ENCODE data around the gene VAV3. TPM values are rescaled to one million over a fixed set of nuclear protein-coding genes. Genes with fewer than 3 reads are reported as not detected.

Gene VAV3
- total RNA-seq, 1 experiment from 2014 or later = not detected

DNA sequence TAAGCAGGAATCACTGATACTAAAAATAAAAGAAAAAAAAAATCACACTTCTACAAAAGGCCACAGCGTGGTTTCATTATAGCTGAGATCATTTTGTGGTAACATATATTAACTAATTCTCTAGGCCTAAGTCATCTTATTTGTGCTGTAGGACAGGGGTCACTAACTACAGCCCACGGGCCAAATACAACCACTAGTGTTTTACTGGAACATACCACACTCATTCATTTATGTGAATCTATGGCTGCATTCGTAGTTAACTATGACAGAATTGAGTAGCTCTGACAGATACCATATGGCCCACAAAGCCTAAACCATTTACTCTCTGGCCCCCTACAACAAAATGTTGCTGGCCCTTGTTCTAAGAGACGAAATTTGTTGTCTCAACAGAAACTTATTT, 224.4 kb downstream of the VAV3 start:
- BruUV-seq (replicated peaks) = no TSS peak
- Histone ChIP-seq H3K79me2 (ENCODE audit: insufficient read depth, low read length) (no peaks in the 10 kb centered on the region), H3K27me3 (ENCODE audit: insufficient read depth, low read length) (no peaks in the 10 kb centered on the region), H3K4me2 (ENCODE audit: low read length) (no peak overlapping the region), H3K9me3 (ENCODE audit: control insufficient read depth in 1 of 2, insufficient read depth in 1 of 2, low read depth in 1 of 2, low read length in 2 of 2) (no peaks in the 10 kb centered on the region), H3K4me1 (ENCODE audit: control insufficient read depth in 1 of 2, insufficient read depth in 2 of 2, low read length in 2 of 2) (no peaks in the 10 kb centered on the region), H3K36me3 (ENCODE audit: control insufficient read depth in 1 of 2, insufficient read depth in 2 of 2, low read length in 2 of 2) (no peaks in the 10 kb centered on the region), H3K9me2 (ENCODE audit: insufficient read depth) (no peaks in the 10 kb centered on the region), H3K27ac (ENCODE audit: low read depth, low read length) (no peak overlapping the region), H3K9ac (ENCODE audit: low read length) (no peak overlapping the region), H3K4me3 (replicated peaks in 1 of 2; ENCODE audit: low read depth in 1 of 2, low read length in 2 of 2) (no peak overlapping the region), H4K20me1 (ENCODE audit: insufficient read depth) (no peaks in the 10 kb centered on the region), H2AFZ (ENCODE audit: low read depth, low read length, poor library complexity, severe bottlenecking) (no peak overlapping the region)
- ChIA-PET POLR2A (no interaction called here), RAD21 (ENCODE audit: low non-redundant PET in 1 of 2, low total read pairs in 2 of 2, uncharacterized antibody in 2 of 2, unreplicated experiment in 2 of 2) (no interaction called here), CTCF (no interaction called here)
- no peak for DNase-seq (ENCODE audit: low read depth, low spot score)
- no peak for ATAC-seq
- TF ChIP-seq SRF (IDR thresholded peaks at IDR 0.05; ENCODE audit: low read depth) = no peak
- no peak for TF ChIP-seq CBX3 (IDR thresholded peaks at IDR 0.05; ENCODE audit: low read depth)
- no peak for TF ChIP-seq CEBPB (IDR thresholded peaks at IDR 0.05; ENCODE audit: low read depth)
- no peak for TF ChIP-seq ATF3 (IDR thresholded peaks at IDR 0.05)
- TF ChIP-seq, protein P1, sequence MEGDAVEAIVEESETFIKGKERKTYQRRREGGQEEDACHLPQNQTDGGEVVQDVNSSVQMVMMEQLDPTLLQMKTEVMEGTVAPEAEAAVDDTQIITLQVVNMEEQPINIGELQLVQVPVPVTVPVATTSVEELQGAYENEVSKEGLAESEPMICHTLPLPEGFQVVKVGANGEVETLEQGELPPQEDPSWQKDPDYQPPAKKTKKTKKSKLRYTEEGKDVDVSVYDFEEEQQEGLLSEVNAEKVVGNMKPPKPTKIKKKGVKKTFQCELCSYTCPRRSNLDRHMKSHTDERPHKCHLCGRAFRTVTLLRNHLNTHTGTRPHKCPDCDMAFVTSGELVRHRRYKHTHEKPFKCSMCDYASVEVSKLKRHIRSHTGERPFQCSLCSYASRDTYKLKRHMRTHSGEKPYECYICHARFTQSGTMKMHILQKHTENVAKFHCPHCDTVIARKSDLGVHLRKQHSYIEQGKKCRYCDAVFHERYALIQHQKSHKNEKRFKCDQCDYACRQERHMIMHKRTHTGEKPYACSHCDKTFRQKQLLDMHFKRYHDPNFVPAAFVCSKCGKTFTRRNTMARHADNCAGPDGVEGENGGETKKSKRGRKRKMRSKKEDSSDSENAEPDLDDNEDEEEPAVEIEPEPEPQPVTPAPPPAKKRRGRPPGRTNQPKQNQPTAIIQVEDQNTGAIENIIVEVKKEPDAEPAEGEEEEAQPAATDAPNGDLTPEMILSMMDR (IDR thresholded peaks at IDR 0.05 in 2 of 3, conservative IDR thresholded peaks at IDR 0.05 in 1 of 3; ENCODE audit: borderline replicate concordance in 1 of 3, insufficient read depth in 1 of 3, low read depth in 2 of 3, low read length in 2 of 3) = no peak
- TF ChIP-seq SIN3A (IDR thresholded peaks at IDR 0.05; ENCODE audit: low read depth) = no peak
- TF ChIP-seq EGR1 (IDR thresholded peaks at IDR 0.05; ENCODE audit: low read depth) = no peak
- TF ChIP-seq JUND (IDR thresholded peaks at IDR 0.05) = no peak
- TF ChIP-seq, protein P2, sequence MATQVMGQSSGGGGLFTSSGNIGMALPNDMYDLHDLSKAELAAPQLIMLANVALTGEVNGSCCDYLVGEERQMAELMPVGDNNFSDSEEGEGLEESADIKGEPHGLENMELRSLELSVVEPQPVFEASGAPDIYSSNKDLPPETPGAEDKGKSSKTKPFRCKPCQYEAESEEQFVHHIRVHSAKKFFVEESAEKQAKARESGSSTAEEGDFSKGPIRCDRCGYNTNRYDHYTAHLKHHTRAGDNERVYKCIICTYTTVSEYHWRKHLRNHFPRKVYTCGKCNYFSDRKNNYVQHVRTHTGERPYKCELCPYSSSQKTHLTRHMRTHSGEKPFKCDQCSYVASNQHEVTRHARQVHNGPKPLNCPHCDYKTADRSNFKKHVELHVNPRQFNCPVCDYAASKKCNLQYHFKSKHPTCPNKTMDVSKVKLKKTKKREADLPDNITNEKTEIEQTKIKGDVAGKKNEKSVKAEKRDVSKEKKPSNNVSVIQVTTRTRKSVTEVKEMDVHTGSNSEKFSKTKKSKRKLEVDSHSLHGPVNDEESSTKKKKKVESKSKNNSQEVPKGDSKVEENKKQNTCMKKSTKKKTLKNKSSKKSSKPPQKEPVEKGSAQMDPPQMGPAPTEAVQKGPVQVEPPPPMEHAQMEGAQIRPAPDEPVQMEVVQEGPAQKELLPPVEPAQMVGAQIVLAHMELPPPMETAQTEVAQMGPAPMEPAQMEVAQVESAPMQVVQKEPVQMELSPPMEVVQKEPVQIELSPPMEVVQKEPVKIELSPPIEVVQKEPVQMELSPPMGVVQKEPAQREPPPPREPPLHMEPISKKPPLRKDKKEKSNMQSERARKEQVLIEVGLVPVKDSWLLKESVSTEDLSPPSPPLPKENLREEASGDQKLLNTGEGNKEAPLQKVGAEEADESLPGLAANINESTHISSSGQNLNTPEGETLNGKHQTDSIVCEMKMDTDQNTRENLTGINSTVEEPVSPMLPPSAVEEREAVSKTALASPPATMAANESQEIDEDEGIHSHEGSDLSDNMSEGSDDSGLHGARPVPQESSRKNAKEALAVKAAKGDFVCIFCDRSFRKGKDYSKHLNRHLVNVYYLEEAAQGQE (IDR thresholded peaks at IDR 0.05; ENCODE audit: low read depth) = no peak
- TF ChIP-seq POLR2AphosphoS5 (IDR thresholded peaks at IDR 0.05; ENCODE audit: low read depth, low read length) = no peak
- TF ChIP-seq EZH2phosphoT487 (IDR thresholded peaks at IDR 0.05; ENCODE audit: borderline replicate concordance) = no peak
- TF ChIP-seq FOSL1 (IDR thresholded peaks at IDR 0.05; ENCODE audit: low read depth) = no peak
- TF ChIP-seq MAX (IDR thresholded peaks at IDR 0.05) = no peak
- TF ChIP-seq TCF7L2 (IDR thresholded peaks at IDR 0.05; ENCODE audit: borderline replicate concordance, extremely low read depth, insufficient read depth, insufficient read length) = no peak
- intact Hi-C loops (cut with micrococcal nuclease) = no loop called here
